ENCODE results near the gene TMEM63B. TPM values are rescaled to one million over a fixed set of nuclear protein-coding genes. Genes with fewer than 3 reads are reported as not detected.

Gene TMEM63B
- total and polyA plus RNA-seq, 4 donors = 49.0 to 94.5 (median 88.3) TPM

DNA sequence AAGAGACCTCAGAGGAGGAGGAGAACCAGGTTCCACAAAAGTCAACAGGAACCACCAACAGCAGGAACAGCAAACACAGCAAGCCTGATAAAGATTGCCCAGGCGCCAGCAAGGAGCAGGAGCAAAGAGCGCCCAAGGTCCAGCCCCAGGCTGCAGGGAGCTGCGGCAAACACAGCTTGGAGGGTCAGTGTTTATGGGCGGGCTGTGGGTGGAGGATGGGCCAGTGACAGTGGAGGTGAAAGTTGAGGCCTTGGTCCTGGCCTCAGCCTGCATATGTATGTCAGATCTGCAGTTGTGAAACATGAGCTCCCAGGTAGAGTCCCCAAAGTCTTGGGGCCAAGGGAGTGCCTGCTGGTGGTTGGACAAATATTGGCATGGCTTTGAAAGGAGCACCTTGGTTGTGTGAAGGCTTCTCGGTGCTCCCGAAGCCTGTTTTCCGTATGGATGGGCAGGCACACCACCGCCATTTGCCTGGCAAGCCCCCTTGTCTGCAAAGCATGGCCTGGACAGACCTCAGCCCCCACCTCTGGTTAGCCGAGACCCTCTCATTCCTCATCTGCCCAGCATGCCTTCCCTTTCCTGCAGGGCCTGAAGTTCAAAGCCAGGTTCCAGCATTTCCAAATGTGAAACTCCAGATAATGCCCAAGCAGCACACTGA, 29.3 kb downstream of the TMEM63B start:
- no peak overlapping the region for H3K4me3 ChIP-seq
- ATAC-seq (ENCODE audit: insufficient read depth, low FRiP score) = no peak
- 79 to 94% methylated on average over 9 of the region's 9 CpGs for WGBS, 2 donors
- DNase-seq = no peak
- H3K36me3 ChIP-seq (ENCODE audit: control insufficient read depth in 4 of 4, insufficient read depth in 4 of 4, low read length in 4 of 4) = peaks cover 0 to 7% (median 0%) of the 10 kb centered on the region in 4 donors
- no peaks in the 10 kb centered on the region for H3K9me3 ChIP-seq (ENCODE audit: control insufficient read depth in 4 of 4, insufficient read depth in 3 of 4, low read length in 3 of 4)
- TF ChIP-seq, protein P1, sequence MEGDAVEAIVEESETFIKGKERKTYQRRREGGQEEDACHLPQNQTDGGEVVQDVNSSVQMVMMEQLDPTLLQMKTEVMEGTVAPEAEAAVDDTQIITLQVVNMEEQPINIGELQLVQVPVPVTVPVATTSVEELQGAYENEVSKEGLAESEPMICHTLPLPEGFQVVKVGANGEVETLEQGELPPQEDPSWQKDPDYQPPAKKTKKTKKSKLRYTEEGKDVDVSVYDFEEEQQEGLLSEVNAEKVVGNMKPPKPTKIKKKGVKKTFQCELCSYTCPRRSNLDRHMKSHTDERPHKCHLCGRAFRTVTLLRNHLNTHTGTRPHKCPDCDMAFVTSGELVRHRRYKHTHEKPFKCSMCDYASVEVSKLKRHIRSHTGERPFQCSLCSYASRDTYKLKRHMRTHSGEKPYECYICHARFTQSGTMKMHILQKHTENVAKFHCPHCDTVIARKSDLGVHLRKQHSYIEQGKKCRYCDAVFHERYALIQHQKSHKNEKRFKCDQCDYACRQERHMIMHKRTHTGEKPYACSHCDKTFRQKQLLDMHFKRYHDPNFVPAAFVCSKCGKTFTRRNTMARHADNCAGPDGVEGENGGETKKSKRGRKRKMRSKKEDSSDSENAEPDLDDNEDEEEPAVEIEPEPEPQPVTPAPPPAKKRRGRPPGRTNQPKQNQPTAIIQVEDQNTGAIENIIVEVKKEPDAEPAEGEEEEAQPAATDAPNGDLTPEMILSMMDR (IDR thresholded peaks at IDR 0.05; ENCODE audit: control extremely low read depth, extremely low read depth) = no peak
- no peaks in the 10 kb centered on the region for H3K27me3 ChIP-seq (ENCODE audit: control insufficient read depth in 3 of 3, insufficient read depth in 3 of 3, low read length in 2 of 3)
- H3K27ac ChIP-seq (ENCODE audit: low read depth in 1 of 2, low read length in 1 of 2) = no peak overlapping the region
- H3K4me1 ChIP-seq (ENCODE audit: control insufficient read depth in 5 of 5, insufficient read depth in 5 of 5, low read length in 5 of 5) = peaks cover 0 to 1% (median 0%) of the 10 kb centered on the region in 5 donors
- no peak overlapping the region for H3K9ac ChIP-seq (ENCODE audit: insufficient read depth in 1 of 2, low read length in 2 of 2)

DNA sequence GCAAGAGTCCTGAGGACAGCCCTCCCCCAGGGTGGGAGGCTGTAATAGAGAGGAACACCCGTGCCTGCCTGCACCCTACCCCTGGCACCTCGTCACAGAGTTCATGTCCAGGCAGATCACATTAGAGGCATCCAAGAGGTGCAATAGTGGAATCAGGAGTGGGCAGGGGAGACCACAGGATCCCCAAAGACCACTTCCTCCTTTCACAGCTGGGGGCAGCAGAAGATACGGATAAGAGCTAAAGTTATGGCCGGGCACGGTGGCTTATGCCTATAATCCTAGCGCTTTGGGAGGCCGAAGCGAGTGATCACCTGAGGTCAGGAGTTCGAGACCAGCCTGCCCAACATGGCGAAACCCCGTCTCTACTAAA, 29.8 kb downstream of the TMEM63B start:
- 72 to 77% methylated on average over 11 of the region's 11 CpGs for WGBS, 2 donors
- H3K4me1 ChIP-seq (ENCODE audit: control insufficient read depth in 5 of 5, insufficient read depth in 5 of 5, low read length in 5 of 5) = no peaks in the 10 kb centered on the region
- H3K9me3 ChIP-seq (ENCODE audit: control insufficient read depth in 4 of 4, insufficient read depth in 3 of 4, low read length in 3 of 4) = no peaks in the 10 kb centered on the region
- DNase-seq = no peak
- no peak overlapping the region for H3K9ac ChIP-seq (ENCODE audit: insufficient read depth in 1 of 2, low read length in 2 of 2)
- H3K27ac ChIP-seq (ENCODE audit: low read depth in 1 of 2, low read length in 1 of 2) = no peak overlapping the region
- ATAC-seq (ENCODE audit: insufficient read depth, low FRiP score) = no peak
- no peak overlapping the region for H3K4me3 ChIP-seq
- TF ChIP-seq, protein P1 (IDR thresholded peaks at IDR 0.05; ENCODE audit: control extremely low read depth, extremely low read depth) = no peak
- peaks cover 0 to 7% (median 0%) of the 10 kb centered on the region in 4 donors for H3K36me3 ChIP-seq (ENCODE audit: control insufficient read depth in 4 of 4, insufficient read depth in 4 of 4, low read length in 4 of 4)
- no peaks in the 10 kb centered on the region for H3K27me3 ChIP-seq (ENCODE audit: control insufficient read depth in 3 of 3, insufficient read depth in 3 of 3, low read length in 2 of 3)

- Histone ChIP-seq H3K4me3 (no peak within 1 kb of the TSS), H3K4me1 (ENCODE audit: control insufficient read depth in 5 of 5, insufficient read depth in 5 of 5, low read length in 5 of 5) (no peaks in the 10 kb centered on the region), H3K9me3 (ENCODE audit: control insufficient read depth in 4 of 4, insufficient read depth in 3 of 4, low read length in 3 of 4) (no peaks in the 10 kb centered on the region), H3K36me3 (ENCODE audit: control insufficient read depth in 4 of 4, insufficient read depth in 4 of 4, low read length in 4 of 4) (peaks cover 0 to 2% (median 0%) of the 10 kb centered on the region in 4 donors), H3K27ac (ENCODE audit: low read depth in 1 of 2, low read length in 1 of 2) (no peak within 1 kb of the TSS), H3K27me3 (ENCODE audit: control insufficient read depth in 3 of 3, insufficient read depth in 3 of 3, low read length in 2 of 3) (no peaks in the 10 kb centered on the region), H3K9ac (ENCODE audit: insufficient read depth in 1 of 2, low read length in 2 of 2) (no peak within 1 kb of the TSS)
- WGBS, 2 donors = 75 to 93% methylated on average over 5 of the region's 5 CpGs
- no peak for DNase-seq
- ATAC-seq (ENCODE audit: insufficient read depth, low FRiP score) = no peak
- TF ChIP-seq, protein P1 (IDR thresholded peaks at IDR 0.05; ENCODE audit: control extremely low read depth, extremely low read depth) = no peak
Observed at GRCh38 chr6:44158770-44159228, 31.4 kb downstream of the TMEM63B start, which contains the start of gene CAPN11. TSS of gene CAPN11 (plus strand) at chr6:44158820. CDS start at chr6:44158849, 29 bp downstream.
